NK-92 treated with Interleukin-12 subunit alpha and Interleukin-12 subunit beta, amount 100 ng/mL, for 24 hours (cell line): ENCODE measurements around the gene PER3.

Experiments
- DNase-seq: peaks from one replicate; lab custom pipeline; 2025; lab: John Stamatoyannopoulos, UW

The PER3 gene

GRCh38 chr1:7783826-7784491 lies at the start of gene PER3:
PER3 (plus strand) TSS chr1:7784291; CDS start chr1:7784878, 587 bp downstream.
- DNase-seq: peak; percentile 24

GRCh38 chr1:7738044-7738443 lies 46.0 kb upstream of the PER3 start:
- DNase-seq: no peak

- DNase-seq: no peak
Measured at GRCh38 chr1:7743346-7743745, 40.7 kb upstream of the PER3 start.

- DNase-seq: no peak
Measured at GRCh38 chr1:7744882-7745281, 39.2 kb upstream of the PER3 start.

- DNase-seq: no peak
Measured at GRCh38 chr1:7745783-7746182, 38.3 kb upstream of the PER3 start.

- no peak for DNase-seq
Measured at GRCh38 chr1:7747605-7748004, 36.5 kb upstream of the PER3 start.

GRCh38 chr1:7749126-7749525 lies 35.0 kb upstream of the PER3 start:
- DNase-seq: no peak

- DNase-seq: no peak
Measured at GRCh38 chr1:7751174-7751573, 32.9 kb upstream of the PER3 start.

GRCh38 chr1:7752512-7753417 lies 31.3 kb upstream of the PER3 start:
- no peak for DNase-seq

GRCh38 chr1:7753641-7754040 lies 30.4 kb upstream of the PER3 start:
- DNase-seq: no peak

- DNase-seq: no peak
Measured at GRCh38 chr1:7754234-7754633, 29.9 kb upstream of the PER3 start.

- no peak for DNase-seq
Measured at GRCh38 chr1:7755448-7755847, 28.6 kb upstream of the PER3 start.

GRCh38 chr1:7760245-7760644 lies 23.8 kb upstream of the PER3 start:
- no peak for DNase-seq

- DNase-seq: no peak
Measured at GRCh38 chr1:7761103-7761502, 23.0 kb upstream of the PER3 start.

GRCh38 chr1:7767176-7767575 lies 16.9 kb upstream of the PER3 start:
- no peak for DNase-seq

GRCh38 chr1:7768583-7768982 lies 15.5 kb upstream of the PER3 start:
- DNase-seq: no peak

- no peak for DNase-seq
Measured at GRCh38 chr1:7769673-7770412, 14.2 kb upstream of the PER3 start.

- no peak for DNase-seq
Measured at GRCh38 chr1:7770669-7770996, 13.5 kb upstream of the PER3 start.

- peak; percentile 73 for DNase-seq
Measured at GRCh38 chr1:7770997-7771822, 12.9 kb upstream of the PER3 start, which contains the start of gene VAMP3. VAMP3 (plus strand) TSS chr1:7771296; CDS start chr1:7771384, 88 bp downstream.

- DNase-seq: no peak
Measured at GRCh38 chr1:7771823-7772299, 12.2 kb upstream of the PER3 start.

GRCh38 chr1:7777591-7777990 lies 6.5 kb upstream of the PER3 start:
- DNase-seq: no peak
